H1 (cell line): ENCODE results near the gene DPP8. TPM values are rescaled to one million over a fixed set of nuclear protein-coding genes. Genes with fewer than 3 reads are reported as not detected.
A peak's percentile ranks its signal among the peaks of the same experiment; 100 is the strongest.

ENCODE experiments used
- CTCF ChIA-PET: fragments of 300-600 bp; sonication (Branson Sonifier 250); formaldehyde crosslinking; loops from one replicate; lab custom pipeline; 2021; ENCODE audit not compliant: partially characterized antibody; lab: Charles Lee
- POLR2A ChIA-PET: fragments of 300-600 bp; sonication (Branson Sonifier 250); formaldehyde crosslinking; loops from one replicate; lab custom pipeline; 2021; ENCODE audit warnings: inconsistent platforms; ENCODE audit not compliant: partially characterized antibody; lab: Charles Lee
- DNase-seq, 2 experiments: peaks; one replicate each; pipeline versions ENCODE4 v3.0.0 to v3.0.0-alpha.2; 2010 to 2022; ENCODE audit warnings: low spot score in 2 of 2, low read depth in 1 of 2, mixed read lengths in 1 of 2
- FAIRE-seq: peaks from 2 replicates; lab custom pipeline; 2011; peaks lifted over from hg19 to GRCh38; lab: Jason Lieb, UNC
- H2AFZ ChIP-seq: 2 replicates; pipeline ENCODE4 v1.8.1; 2012; ENCODE audit warnings: low read length, inconsistent platforms
- H2AK5ac ChIP-seq: 2 replicates; pipeline ENCODE4 v1.6.1; 2013; ENCODE audit warnings: low read depth, low read length
- H2BK120ac ChIP-seq: replicated peaks from 2 replicates; pipeline ENCODE3; 2013; ENCODE audit warnings: low read depth, low read length, inconsistent platforms
- H2BK12ac ChIP-seq: 2 replicates; pipeline ENCODE4 v1.6.1; 2013; ENCODE audit warnings: low read depth, low read length
- H2BK15ac ChIP-seq: 2 replicates; pipeline ENCODE4 v1.6.1; 2013; ENCODE audit warnings: low read length
- H2BK20ac ChIP-seq: 2 replicates; pipeline ENCODE4 v1.6.1; 2013; ENCODE audit warnings: low read length
- H2BK5ac ChIP-seq: 2 replicates; pipeline ENCODE4 v1.6.1; 2013; ENCODE audit warnings: low read depth, low read length
- H3K14ac ChIP-seq: 2 replicates; pipeline ENCODE4 v1.6.1; 2013; ENCODE audit warnings: inconsistent platforms; ENCODE audit not compliant: insufficient read length
- H3K18ac ChIP-seq: 2 replicates; pipeline ENCODE4 v1.6.1; 2013; ENCODE audit warnings: low read length; ENCODE audit errors: extremely low read depth
- H3K23ac ChIP-seq: 2 replicates; pipeline ENCODE4 v1.6.1; 2013; ENCODE audit warnings: inconsistent platforms; ENCODE audit not compliant: insufficient read length
- H3K23me2 ChIP-seq: 2 replicates; pipeline ENCODE4 v1.6.1; 2013; ENCODE audit warnings: low read depth, low read length
- H3K27ac ChIP-seq: 2 replicates; pipeline ENCODE4 v1.6.1; 2011; ENCODE audit warnings: low read depth, low read length, inconsistent platforms
- H3K27me3 ChIP-seq, 4 experiments: replicated peaks in 1 of 4; 1 replicate in 1 of 4; 2 replicates in 3 of 4; pipeline versions ENCODE4 v1.6.1 to v1.8.1; 2011 to 2013; ENCODE audit warnings: low read length in 3 of 4, mild to moderate bottlenecking in 3 of 4, inconsistent platforms in 2 of 4, mixed read lengths in 2 of 4, moderate library complexity in 1 of 4; ENCODE audit not compliant: control insufficient read depth in 3 of 4, insufficient read depth in 3 of 4; ENCODE audit errors: extremely low read depth in 1 of 4
- H3K36me3 ChIP-seq, 4 experiments: 2 replicates each; pipeline versions ENCODE4 v1.6.1 to v1.8.1; 2011 to 2013; ENCODE audit warnings: mild to moderate bottlenecking in 4 of 4, low read length in 3 of 4, moderate library complexity in 2 of 4, control low read depth in 1 of 4, inconsistent platforms in 1 of 4; ENCODE audit not compliant: insufficient read depth in 4 of 4, control insufficient read depth in 2 of 4
- H3K4ac ChIP-seq: replicated peaks from 2 replicates; pipeline ENCODE3; 2013; ENCODE audit warnings: low read length, low read depth, mixed read lengths, inconsistent platforms; ENCODE audit not compliant: insufficient read length
- H3K4me1 ChIP-seq, 4 experiments: replicated peaks in 1 of 4; 1 replicate in 1 of 4; 2 replicates in 3 of 4; pipeline versions ENCODE4 v1.6.1 to v1.8.1; 2011 to 2013; ENCODE audit warnings: low read length in 3 of 4, inconsistent platforms in 2 of 4, mixed read lengths in 1 of 4; ENCODE audit not compliant: insufficient read depth in 4 of 4, control insufficient read depth in 3 of 4
- H3K4me2 ChIP-seq, 2 experiments: 2 replicates each; pipeline versions ENCODE4 v1.6.1 to v1.8.1; 2011 to 2013; ENCODE audit warnings: low read depth in 2 of 2, low read length in 2 of 2, control low read depth in 1 of 2, inconsistent platforms in 1 of 2, mild to moderate bottlenecking in 1 of 2; ENCODE audit not compliant: insufficient read depth in 1 of 2
- H3K4me3 ChIP-seq, 4 experiments: fragments of 200-600, 300-600 bp in 1 of 4; sonication (generic), shearing (Covaris generic), sonication (Bioruptor Twin) in 1 of 4; 2 replicates each; pipeline versions ENCODE4 v1.5.1 to v1.8.1; 2011 to 2016; ENCODE audit warnings: low read length in 4 of 4, low read depth in 3 of 4, control low read depth in 2 of 4, inconsistent platforms in 2 of 4, mild to moderate bottlenecking in 2 of 4, mixed read lengths in 1 of 4, moderate library complexity in 1 of 4; ENCODE audit not compliant: insufficient read depth in 2 of 4; ENCODE audit errors: extremely low read depth in 1 of 4
- H3K56ac ChIP-seq: replicated peaks from 2 replicates; pipeline ENCODE3; 2013; ENCODE audit warnings: low read depth, mild to moderate bottlenecking, mixed read lengths, low read length, inconsistent platforms; ENCODE audit not compliant: insufficient read length
- H3K79me1 ChIP-seq: 2 replicates; pipeline ENCODE4 v1.6.1; 2013; ENCODE audit warnings: low read depth, low read length, control low read depth
- H3K79me2 ChIP-seq, 2 experiments: 2 replicates each; pipeline versions ENCODE4 v1.6.1 to v1.8.1; 2012 to 2013; ENCODE audit warnings: low read length in 2 of 2, mild to moderate bottlenecking in 2 of 2, inconsistent platforms in 1 of 2; ENCODE audit not compliant: insufficient read depth in 2 of 2, control insufficient read depth in 1 of 2
- H3K9ac ChIP-seq, 4 experiments: replicated peaks in 1 of 4; 1 replicate in 1 of 4; 2 replicates in 3 of 4; pipeline versions ENCODE4 v1.6.1 to v1.8.1; 2011 to 2013; ENCODE audit warnings: low read depth in 3 of 4, low read length in 3 of 4, control low read depth in 2 of 4, mild to moderate bottlenecking in 2 of 4, moderate library complexity in 2 of 4, inconsistent platforms in 1 of 4; ENCODE audit errors: extremely low read depth in 1 of 4
- H3K9me3 ChIP-seq, 2 experiments: 2 replicates each; pipeline versions ENCODE4 v1.6.1 to v1.8.1; 2012 to 2013; ENCODE audit warnings: mild to moderate bottlenecking in 2 of 2, moderate library complexity in 2 of 2, control low read depth in 1 of 2, inconsistent platforms in 1 of 2, low read depth in 1 of 2, low read length in 1 of 2, mixed read lengths in 1 of 2; ENCODE audit not compliant: insufficient read depth in 2 of 2
- H4K20me1 ChIP-seq, 2 experiments: replicated peaks in 1 of 2; 2 replicates each; pipeline versions ENCODE3 to v1.8.1; 2011 to 2013; ENCODE audit warnings: inconsistent platforms in 2 of 2, low read length in 2 of 2, mild to moderate bottlenecking in 1 of 2; ENCODE audit not compliant: insufficient read depth in 2 of 2, control insufficient read depth in 1 of 2
- H4K5ac ChIP-seq: 2 replicates; pipeline ENCODE4 v1.6.1; 2013; ENCODE audit warnings: low read length, low read depth, mixed read lengths, inconsistent platforms; ENCODE audit not compliant: insufficient read length
- H4K8ac ChIP-seq: 2 replicates; pipeline ENCODE4 v1.8.0; 2013; ENCODE audit warnings: mild to moderate bottlenecking, moderate library complexity, low read length, inconsistent platforms; ENCODE audit not compliant: insufficient read depth; ENCODE audit errors: extremely low read depth
- H4K91ac ChIP-seq: replicated peaks from 2 replicates; pipeline ENCODE3; 2013; ENCODE audit warnings: low read length, mixed read lengths, inconsistent platforms; ENCODE audit not compliant: insufficient read length
- CHD2 ChIP-seq: IDR thresholded peaks from 2 replicates; pipeline ENCODE4 v1.6.1; 2012; ENCODE audit warnings: low read length, improper control_type of control experiment
- RAD21 ChIP-seq, 2 experiments: IDR thresholded peaks in 1 of 2; conservative IDR thresholded peaks in 1 of 2; 2 replicates each; pipeline ENCODE4 v1.6.1; 2011; ENCODE audit warnings: low read depth in 2 of 2, low read length in 2 of 2, improper control_type of control experiment in 1 of 2, inconsistent platforms in 1 of 2, mild to moderate bottlenecking in 1 of 2, moderate library complexity in 1 of 2
- SAP30 ChIP-seq: fragments of 300-600 bp; sonication (generic); IDR thresholded peaks from 2 replicates; pipeline ENCODE4 v1.7.1; 2012; ENCODE audit warnings: low read length, moderate library complexity, mild to moderate bottlenecking, inconsistent platforms; ENCODE audit not compliant: insufficient read depth, insufficient replicate concordance
- SP1 ChIP-seq: IDR thresholded peaks from 2 replicates; pipeline ENCODE4 v1.6.1; 2011; ENCODE audit warnings: low read depth, low read length
- SP4 ChIP-seq: IDR thresholded peaks from 2 replicates; pipeline ENCODE4 v1.6.1; 2012; ENCODE audit warnings: low read length, inconsistent platforms
- WGBS, 2 experiments: shearing (Covaris generic) in 1 of 2; methylation state at CpG; one replicate each; pipeline versions ENCODE4 v1.1.6 to v1.1.7; 2013 to 2015; ENCODE audit warnings: low lambda C conversion rate in 2 of 2, mixed read lengths in 2 of 2, inconsistent platforms in 1 of 2, low coverage in 1 of 2, missing lambda C conversion rate in 1 of 2; ENCODE audit not compliant: insufficient replicate concordance in 2 of 2, insufficient coverage in 1 of 2, insufficient read length in 1 of 2; ENCODE audit errors: extremely low coverage in 1 of 2, missing lambda C conversion rate in 1 of 2; 5-methylcytosine and 5-hydroxymethylcytosine counted together
- polyA plus RNA-seq, 7 experiments: library from polyadenylated mRNA; depleted of rRNA in 3 of 7; stranded (reverse) in 5 of 7; unstranded in 2 of 7; fragments of >200 nt in 5 of 7; fragments of 200-250 nt in 2 of 7; gene quantifications; 1 replicate in 5 of 7; 2 replicates in 1 of 7; 4 replicates in 1 of 7; pipeline versions ENCODE4 v1.2.1 to v1.2.3, GENCODE V29; 2011 to 2013; ENCODE audit warnings: missing spikeins in 2 of 7, mixed read lengths in 2 of 7
- total RNA-seq: library from RNA; stranded (reverse); fragmentation: NEBNext Ultra II Directional; extraction: Animal tissue kit (Norgen Biotek cat#: 25700); gene quantifications from 2 replicates; pipeline ENCODE4 v1.2.1, GENCODE V29; 2021
- TF ChIP-seq, protein P1 (sequence below): IDR thresholded peaks from 2 replicates; pipeline ENCODE4 v1.6.1; 2012; ENCODE audit warnings: inconsistent platforms

The DPP8 gene
- total and polyA plus RNA-seq, 2 of the 8 experiments (the other 6 are each of a cell fraction or from before 2014, with no cell fraction given): 9.9 to 26.0 TPM

DNA sequence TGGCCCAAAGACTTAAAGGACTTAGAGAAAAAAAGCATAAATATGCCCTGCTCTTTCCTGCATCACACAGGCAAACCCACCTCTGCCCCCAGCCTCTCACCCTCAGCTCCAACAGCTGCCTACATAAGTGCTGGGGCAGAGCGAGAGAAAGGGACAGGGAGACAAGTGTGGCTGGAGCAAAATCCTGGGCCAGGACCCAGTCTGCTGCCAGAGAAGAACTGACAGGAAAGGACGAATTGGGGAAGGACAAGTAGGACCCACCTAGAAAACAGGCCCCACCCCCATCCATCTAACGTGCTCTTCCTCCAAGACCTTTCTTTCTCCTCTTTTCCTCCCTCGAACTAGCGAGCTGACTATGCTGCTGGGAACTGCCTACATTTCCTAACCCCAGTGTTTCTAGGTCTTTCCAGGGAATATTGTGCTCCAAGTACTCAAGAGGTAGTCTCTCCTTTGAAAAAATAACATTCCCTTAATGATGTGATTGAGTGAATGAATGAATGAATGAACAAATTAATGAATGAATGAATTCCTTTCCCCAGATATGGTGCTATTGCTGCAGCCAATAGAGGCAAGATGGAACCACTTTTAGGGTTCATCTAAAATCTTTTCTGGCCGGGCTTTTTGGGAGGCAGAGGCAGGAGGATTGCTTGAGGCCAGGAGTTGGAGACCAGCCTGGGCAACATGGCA lies 113.2 kb downstream of the DPP8 start:
- CTCF ChIA-PET: interaction anchor here (0.6 to 4.1 kb wide), 8 partner anchors 9 to 1378 kb away, joined by 3 to 26 read pairs (median 4); partner anchors contain the start of gene IGDCC4
- no peak overlapping the region for H3K27ac ChIP-seq
- TF ChIP-seq CHD2 (no peak), SAP30 (no peak), RAD21 (IDR thresholded peaks at IDR 0.05 in 1 of 2, conservative IDR thresholded peaks at IDR 0.05 in 1 of 2; ENCODE audit: low read depth in 2 of 2, low read length in 2 of 2) (peak in 1 of 2 experiments; percentile 11; a peak in 1 of 4 replicates), SP4 (no peak), SP1 (peak; percentile 83)
- TF ChIP-seq, protein P1, sequence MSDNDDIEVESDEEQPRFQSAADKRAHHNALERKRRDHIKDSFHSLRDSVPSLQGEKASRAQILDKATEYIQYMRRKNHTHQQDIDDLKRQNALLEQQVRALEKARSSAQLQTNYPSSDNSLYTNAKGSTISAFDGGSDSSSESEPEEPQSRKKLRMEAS: no peak

More for the DNA sequence above, 113.2 kb downstream of the DPP8 start:
- Histone ChIP-seq H2BK15ac (no peak overlapping the region), H3K14ac (no peak overlapping the region), H3K23ac (no peak overlapping the region), H4K91ac (no peak overlapping the region), H3K9ac (no peak overlapping the region), H2AK5ac (no peak overlapping the region), H2BK20ac (no peak overlapping the region), H2BK120ac (no peak overlapping the region), H3K4me2 (peak overlapping the region; percentile 2 to 35; a peak in 3 of 4 replicates), H2AFZ (no peak overlapping the region), H3K4me1 (peaks cover 7 to 21% (median 17%) of the 10 kb centered on the region in 4 experiments), H3K18ac (no peak overlapping the region), H3K56ac (no peak overlapping the region), H2BK12ac (no peak overlapping the region), H4K5ac (no peak overlapping the region), H3K36me3 (no peaks in the 10 kb centered on the region), H3K23me2 (no peaks in the 10 kb centered on the region; the same call in 1 of the 2 replicates), H2BK5ac (no peak overlapping the region), H3K27me3 (peaks cover 0 to 2% (median 0%) of the 10 kb centered on the region in 4 experiments; a peak in 1 of 7 replicates), H4K8ac (no peak overlapping the region), H3K4ac (no peak overlapping the region), H3K79me1 (no peaks in the 10 kb centered on the region), H3K4me3 (no peak overlapping the region), H4K20me1 (no peaks in the 10 kb centered on the region), H3K79me2 (no peaks in the 10 kb centered on the region), H3K9me3 (no peaks in the 10 kb centered on the region)
- 61% methylated on average over 6 of the region's 6 CpGs; no CpG with 5 or more reads in 1 of the 2 experiments for WGBS, 2 experiments
- FAIRE-seq (no peak), DNase-seq (no peak)
- POLR2A ChIA-PET: interaction anchor here (1.2 to 15.2 kb wide), 3 partner anchors 13 to 100 kb away, joined by 4 to 229 read pairs (median 6); partner anchors contain the start of genes IGDCC4 and RNU5B-1
